ENCODE results near the gene EMC8.

DNA sequence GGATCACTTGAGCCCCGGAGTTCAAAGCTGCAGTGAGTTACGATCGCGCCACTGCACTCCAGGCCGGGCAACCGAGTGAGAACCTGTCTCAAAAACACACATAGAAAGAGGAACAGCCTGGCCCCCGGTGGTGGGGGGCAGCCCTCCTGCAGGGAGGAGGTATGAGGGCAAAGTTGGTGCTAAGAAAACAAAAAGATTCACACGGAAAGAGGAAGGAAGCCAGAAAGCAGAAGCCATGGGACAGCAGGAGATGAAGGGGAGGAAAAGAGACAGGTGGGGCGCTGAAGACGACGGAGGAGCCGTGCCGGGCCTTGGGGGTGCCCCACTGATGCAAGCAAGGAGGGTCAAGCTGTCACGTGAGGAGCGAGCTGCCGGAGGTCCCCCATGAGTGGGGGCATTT lies 40.2 kb downstream of the EMC8 start:
- no peak for TF ChIP-seq EP300 (IDR thresholded peaks at IDR 0.05)
- TF ChIP-seq, protein P1, sequence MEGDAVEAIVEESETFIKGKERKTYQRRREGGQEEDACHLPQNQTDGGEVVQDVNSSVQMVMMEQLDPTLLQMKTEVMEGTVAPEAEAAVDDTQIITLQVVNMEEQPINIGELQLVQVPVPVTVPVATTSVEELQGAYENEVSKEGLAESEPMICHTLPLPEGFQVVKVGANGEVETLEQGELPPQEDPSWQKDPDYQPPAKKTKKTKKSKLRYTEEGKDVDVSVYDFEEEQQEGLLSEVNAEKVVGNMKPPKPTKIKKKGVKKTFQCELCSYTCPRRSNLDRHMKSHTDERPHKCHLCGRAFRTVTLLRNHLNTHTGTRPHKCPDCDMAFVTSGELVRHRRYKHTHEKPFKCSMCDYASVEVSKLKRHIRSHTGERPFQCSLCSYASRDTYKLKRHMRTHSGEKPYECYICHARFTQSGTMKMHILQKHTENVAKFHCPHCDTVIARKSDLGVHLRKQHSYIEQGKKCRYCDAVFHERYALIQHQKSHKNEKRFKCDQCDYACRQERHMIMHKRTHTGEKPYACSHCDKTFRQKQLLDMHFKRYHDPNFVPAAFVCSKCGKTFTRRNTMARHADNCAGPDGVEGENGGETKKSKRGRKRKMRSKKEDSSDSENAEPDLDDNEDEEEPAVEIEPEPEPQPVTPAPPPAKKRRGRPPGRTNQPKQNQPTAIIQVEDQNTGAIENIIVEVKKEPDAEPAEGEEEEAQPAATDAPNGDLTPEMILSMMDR (IDR thresholded peaks at IDR 0.05): no peak
- TF ChIP-seq POLR2AphosphoS5 (IDR thresholded peaks at IDR 0.05): no peak

All from gastroesophageal sphincter (tissue), 3 donors.